K562 (cell line): Measurements from ENCODE around the gene EEF1A1. TPM values are rescaled to one million over a fixed set of nuclear protein-coding genes. Genes with fewer than 3 reads are reported as not detected.
A peak's percentile ranks its signal among the peaks of the same experiment; 100 is the strongest.

ENCODE experiments used
- BCOR ChIP-seq: fragments of 450-650 bp; IDR thresholded peaks from 2 replicates; pipeline ENCODE4 v1.6.1; 2016
- CBX2 ChIP-seq: fragments of 200-600 bp; sonication (generic); IDR thresholded peaks from one replicate; pipeline ENCODE4 v1.6.1; 2012; ENCODE audit warnings: mild to moderate bottlenecking, low read length, inconsistent platforms; ENCODE audit not compliant: insufficient read depth, poor library complexity, severe bottlenecking
- ELF1 ChIP-seq: fragments of 200-800 bp; sonication (Bioruptor generic); IDR thresholded peaks from 2 replicates; pipeline ENCODE4 v1.6.1; 2016; ENCODE audit warnings: missing genetic modification characterization, missing compliant biosample characterization
- ESRRA ChIP-seq: fragments of 450-650 bp; IDR thresholded peaks from 2 replicates; pipeline ENCODE4 v1.6.1; 2014; ENCODE audit warnings: low read depth, mild to moderate bottlenecking, moderate library complexity, borderline replicate concordance
- FOXK1 ChIP-seq: sonication (generic); formaldehyde crosslinking; IDR thresholded peaks from 2 replicates; pipeline ENCODE4 v1.8.0; 2022; ENCODE audit warnings: missing genetic modification reagents, mild to moderate bottlenecking, borderline replicate concordance
- FUS ChIP-seq: fragments of 200-400 bp; formaldehyde crosslinking; optimal IDR thresholded peaks from 2 replicates; pipeline ENCODE3; 2017; ENCODE audit warnings: low read depth, low read length
- MXI1 ChIP-seq: IDR thresholded peaks from 2 replicates; pipeline ENCODE4 v1.6.1; 2011; ENCODE audit warnings: low read depth, mild to moderate bottlenecking, improper control_type of control experiment, low read length
- RAD51 ChIP-seq: fragments of 450-650 bp; IDR thresholded peaks from 2 replicates; pipeline ENCODE4 v1.7.1; 2016; ENCODE audit warnings: low read depth, mild to moderate bottlenecking, borderline replicate concordance
- RHOXF2B ChIP-seq: fragments of 250-450 bp; sonication (Bioruptor Pico); conservative IDR thresholded peaks from 2 replicates; pipeline ENCODE4 v1.5.1; 2021
- SIN3B ChIP-seq: fragments of 450-650 bp; IDR thresholded peaks from 2 replicates; pipeline ENCODE4 v1.6.1; 2017; ENCODE audit warnings: low read depth, mild to moderate bottlenecking, moderate library complexity
- SMAD4 ChIP-seq: fragments of 250-450 bp; sonication (Bioruptor Pico); conservative IDR thresholded peaks from 2 replicates; pipeline ENCODE4 v1.8.0; 2021; ENCODE audit warnings: inconsistent platforms, mild to moderate bottlenecking, moderate library complexity
- SRF ChIP-seq, 2 experiments: fragments of 250-450, 450-650 bp in 1 of 2; sonication (Bioruptor Pico) in 1 of 2; sonication (generic) in 1 of 2; formaldehyde crosslinking; IDR thresholded peaks; 2 replicates each; pipeline versions ENCODE4 v1.5.0 to v1.5.1; 2020 to 2022; ENCODE audit warnings: mild to moderate bottlenecking in 1 of 2, missing genetic modification reagents in 1 of 2
- ZBTB34 ChIP-seq: fragments of 250-450 bp; sonication (Bioruptor Pico); IDR thresholded peaks from 2 replicates; pipeline ENCODE4 v1.8.0; 2021; ENCODE audit warnings: mild to moderate bottlenecking, moderate library complexity
- ZBTB43 ChIP-seq: sonication (generic); formaldehyde crosslinking; IDR thresholded peaks from 2 replicates; pipeline ENCODE4 v1.8.0; 2023; ENCODE audit warnings: mild to moderate bottlenecking, missing genetic modification reagents
- ZNF124 ChIP-seq: sonication (generic); formaldehyde crosslinking; IDR thresholded peaks from 2 replicates; pipeline ENCODE4 v1.8.1; 2022; ENCODE audit warnings: missing genetic modification reagents
- ZNF143 ChIP-seq: sonication (generic); formaldehyde crosslinking; IDR thresholded peaks from 2 replicates; pipeline ENCODE4 v1.9.0; 2022; ENCODE audit warnings: mild to moderate bottlenecking, missing genetic modification reagents
- polyA plus RNA-seq, 8 experiments: library from polyadenylated mRNA; depleted of rRNA in 4 of 8; stranded (reverse) in 5 of 8; unstranded in 3 of 8; fragments of >200 nt; fragmentation: Nextera tagmentation in 2 of 8; fragmentation: Illumina TruSeq in 1 of 8; extraction: Ambion mirVana in 2 of 8; extraction: Trizol in 1 of 8; gene quantifications; 2 replicates each; pipeline versions ENCODE4 v1.2.1 to v1.2.3, GENCODE V29; 2011 to 2014; ENCODE audit warnings: inconsistent platforms in 1 of 8, missing spikeins in 1 of 8
- total RNA-seq, 7 experiments: library from RNA; depleted of rRNA in 6 of 7; stranded (reverse); fragments of >200 nt in 6 of 7; fragmentation: Illumina TruSeq in 2 of 7; extraction: Trizol in 2 of 7; gene quantifications; 2 replicates each; pipeline versions ENCODE4 v1.2.1 to v1.2.3, GENCODE V29; 2011 to 2021; ENCODE audit warnings: low replicate concordance in 1 of 7
- TF ChIP-seq, protein P1 (sequence below): fragments of 150-350 bp; IDR thresholded peaks from 2 replicates; pipeline ENCODE4 v1.6.1; 2014; ENCODE audit warnings: low read depth, mild to moderate bottlenecking, low read length, borderline replicate concordance
- TF ChIP-seq, protein P2 (sequence below), 2 experiments: fragments of 450-650 bp in 1 of 2; sonication (generic) in 1 of 2; formaldehyde crosslinking in 1 of 2; IDR thresholded peaks in 1 of 2; conservative IDR thresholded peaks in 1 of 2; 2 replicates each; pipeline versions ENCODE4 v1.6.1 to v1.8.1; 2016 to 2023; ENCODE audit warnings: mild to moderate bottlenecking in 2 of 2, moderate library complexity in 2 of 2, inconsistent platforms in 1 of 2, missing genetic modification reagents in 1 of 2

EEF1A1 gene
- total and polyA plus RNA-seq, 9 of the 15 experiments (the other 6 are each of a cell fraction or from before 2014, with no cell fraction given): 6,453 to 17,323 (median 11,082) TPM

- TF ChIP-seq CBX2: no peak
- TF ChIP-seq RAD51: no peak
- TF ChIP-seq ZNF143: no peak
- peak; percentile 89 for TF ChIP-seq FOXK1 (CRISPR knock-in tag)
- no peak for TF ChIP-seq SIN3B
- TF ChIP-seq ESRRA: no peak
- TF ChIP-seq, protein P1, sequence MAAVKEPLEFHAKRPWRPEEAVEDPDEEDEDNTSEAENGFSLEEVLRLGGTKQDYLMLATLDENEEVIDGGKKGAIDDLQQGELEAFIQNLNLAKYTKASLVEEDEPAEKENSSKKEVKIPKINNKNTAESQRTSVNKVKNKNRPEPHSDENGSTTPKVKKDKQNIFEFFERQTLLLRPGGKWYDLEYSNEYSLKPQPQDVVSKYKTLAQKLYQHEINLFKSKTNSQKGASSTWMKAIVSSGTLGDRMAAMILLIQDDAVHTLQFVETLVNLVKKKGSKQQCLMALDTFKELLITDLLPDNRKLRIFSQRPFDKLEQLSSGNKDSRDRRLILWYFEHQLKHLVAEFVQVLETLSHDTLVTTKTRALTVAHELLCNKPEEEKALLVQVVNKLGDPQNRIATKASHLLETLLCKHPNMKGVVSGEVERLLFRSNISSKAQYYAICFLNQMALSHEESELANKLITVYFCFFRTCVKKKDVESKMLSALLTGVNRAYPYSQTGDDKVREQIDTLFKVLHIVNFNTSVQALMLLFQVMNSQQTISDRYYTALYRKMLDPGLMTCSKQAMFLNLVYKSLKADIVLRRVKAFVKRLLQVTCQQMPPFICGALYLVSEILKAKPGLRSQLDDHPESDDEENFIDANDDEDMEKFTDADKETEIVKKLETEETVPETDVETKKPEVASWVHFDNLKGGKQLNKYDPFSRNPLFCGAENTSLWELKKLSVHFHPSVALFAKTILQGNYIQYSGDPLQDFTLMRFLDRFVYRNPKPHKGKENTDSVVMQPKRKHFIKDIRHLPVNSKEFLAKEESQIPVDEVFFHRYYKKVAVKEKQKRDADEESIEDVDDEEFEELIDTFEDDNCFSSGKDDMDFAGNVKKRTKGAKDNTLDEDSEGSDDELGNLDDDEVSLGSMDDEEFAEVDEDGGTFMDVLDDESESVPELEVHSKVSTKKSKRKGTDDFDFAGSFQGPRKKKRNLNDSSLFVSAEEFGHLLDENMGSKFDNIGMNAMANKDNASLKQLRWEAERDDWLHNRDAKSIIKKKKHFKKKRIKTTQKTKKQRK: no peak
- TF ChIP-seq BCOR: no peak
- TF ChIP-seq ELF1: no peak
- peak; percentile 37; the same call in 1 of the 2 replicates for TF ChIP-seq MXI1
- TF ChIP-seq RHOXF2B (CRISPR knock-in tag): no peak
- TF ChIP-seq FUS: peak; percentile 100
- no peak; the same call in 1 of the 2 replicates for TF ChIP-seq SMAD4 (CRISPR knock-in tag)
- TF ChIP-seq, protein P2, sequence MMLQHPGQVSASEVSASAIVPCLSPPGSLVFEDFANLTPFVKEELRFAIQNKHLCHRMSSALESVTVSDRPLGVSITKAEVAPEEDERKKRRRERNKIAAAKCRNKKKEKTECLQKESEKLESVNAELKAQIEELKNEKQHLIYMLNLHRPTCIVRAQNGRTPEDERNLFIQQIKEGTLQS (IDR thresholded peaks at IDR 0.05): peak; percentile 82
- TF ChIP-seq, protein P2 (CRISPR knock-in tag; conservative IDR thresholded peaks at IDR 0.05): peak; percentile 99
- TF ChIP-seq ZNF124 (CRISPR knock-in tag): no peak
- no peak for TF ChIP-seq ZBTB34
- peak in 1 of 2 experiments; percentile 68; a peak in 2 of 4 replicates for TF ChIP-seq SRF (CRISPR knock-in tag; IDR thresholded peaks at IDR 0.05)
- TF ChIP-seq ZBTB43: peak; percentile 56; the same call in 1 of the 2 replicates
Measured at GRCh38 chr6:73519926-73520687, 725 bp downstream of the EEF1A1 start (continued).
